NCI-H774 (cell line): ENCODE data around the gene FNBP1L.

ENCODE experiments used
- DNase-seq: peaks from one replicate; lab custom pipeline; 2025; lab: John Stamatoyannopoulos, UW

FNBP1L gene

DNA sequence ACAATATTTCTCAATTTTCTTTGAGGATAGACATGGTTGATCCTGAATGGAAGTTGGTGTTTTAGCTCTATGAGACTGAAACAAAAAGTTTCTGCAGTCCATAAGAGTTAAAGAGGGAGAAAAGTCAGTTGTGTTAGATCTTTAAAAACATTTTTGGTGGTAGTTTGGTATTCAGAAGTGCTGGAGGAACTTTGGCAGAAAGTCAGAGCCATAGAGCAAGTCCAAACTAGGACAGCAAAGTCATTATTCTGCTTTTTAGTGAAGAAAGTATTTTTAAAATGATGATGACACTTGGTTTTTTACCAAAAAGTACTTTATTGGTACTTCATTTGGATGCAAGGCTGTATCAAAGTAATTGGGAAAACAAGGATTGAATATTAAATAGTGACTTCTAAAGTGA, 41.8 kb downstream of the FNBP1L start:
- DNase-seq: no peak

DNA sequence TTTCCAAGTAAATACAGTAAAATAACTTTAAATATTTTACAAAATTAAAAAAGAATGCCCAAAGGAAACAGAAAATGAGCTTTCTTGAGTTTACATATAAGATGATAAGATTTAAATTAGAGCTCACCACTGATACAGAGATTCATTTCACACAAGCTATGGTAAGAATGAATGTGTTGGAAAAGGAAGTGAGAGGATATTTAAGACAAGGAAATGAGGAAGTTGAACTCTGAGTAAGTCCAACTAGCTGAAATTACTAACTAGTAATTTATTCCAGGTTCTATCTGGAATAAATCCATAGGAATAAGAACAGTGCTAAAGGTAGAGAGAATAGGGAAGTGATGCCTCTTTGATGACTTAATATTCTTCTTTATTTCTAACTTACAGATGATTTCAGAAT, 42.4 kb downstream of the FNBP1L start:
- DNase-seq: no peak

DNA sequence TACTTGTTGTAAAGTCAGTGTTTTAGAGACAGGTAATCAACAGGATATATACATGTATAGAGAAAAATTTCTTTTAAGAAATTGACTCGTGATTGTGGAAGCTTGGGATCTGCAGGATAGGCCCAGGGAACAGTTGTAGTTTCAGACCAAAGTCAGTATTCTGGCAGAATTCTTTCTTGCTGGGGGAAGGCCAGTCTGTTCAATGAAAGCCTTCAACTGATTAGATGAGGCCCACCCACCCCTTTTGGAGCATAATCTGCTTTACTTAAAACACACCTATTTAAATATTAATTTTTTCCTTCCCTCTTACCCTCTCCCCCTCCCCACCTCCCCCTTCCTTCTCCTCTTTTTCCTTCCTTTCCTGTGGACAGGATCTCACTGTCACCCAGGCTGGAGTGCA, 48.0 kb downstream of the FNBP1L start:
- no peak for DNase-seq

DNA sequence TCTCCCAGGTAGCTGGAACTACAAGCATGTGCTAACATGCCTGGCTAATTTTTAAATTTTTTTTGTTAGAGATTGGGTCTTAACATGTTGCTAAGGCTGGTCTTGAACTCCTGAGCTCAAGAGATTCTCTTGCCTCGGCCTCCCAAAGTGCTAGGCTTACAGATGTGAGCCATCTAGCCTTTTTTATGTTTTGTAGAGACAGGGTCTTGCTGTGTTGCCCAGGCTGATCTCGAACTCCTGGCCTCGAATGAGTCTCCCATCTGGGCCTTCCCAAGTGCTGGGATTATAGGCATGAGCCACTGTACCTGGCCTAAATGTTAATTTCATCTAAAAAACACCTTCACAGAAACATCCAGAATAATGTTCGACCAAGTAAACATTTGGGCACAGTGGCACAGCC, 48.6 kb downstream of the FNBP1L start:
- DNase-seq: no peak

DNA sequence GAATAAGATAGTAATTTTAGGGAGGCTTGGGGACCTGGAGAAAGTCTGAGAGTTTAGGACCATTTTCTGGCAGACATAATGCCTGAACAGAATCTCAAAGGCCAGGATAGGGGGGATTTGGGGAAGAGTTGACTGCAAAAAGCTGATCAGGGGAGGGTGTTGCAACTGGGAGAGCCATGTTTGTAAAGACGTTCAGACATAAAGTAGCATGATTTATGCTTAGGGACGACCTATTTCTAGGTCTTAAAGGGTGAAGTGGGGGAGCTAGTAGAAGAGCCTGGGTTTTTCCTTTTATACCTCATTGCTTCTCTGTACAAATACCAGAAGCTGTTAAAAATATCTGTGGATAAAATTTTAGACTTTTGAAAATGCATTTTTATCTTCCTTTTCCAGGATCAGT, 51.2 kb downstream of the FNBP1L start:
- DNase-seq: no peak

DNA sequence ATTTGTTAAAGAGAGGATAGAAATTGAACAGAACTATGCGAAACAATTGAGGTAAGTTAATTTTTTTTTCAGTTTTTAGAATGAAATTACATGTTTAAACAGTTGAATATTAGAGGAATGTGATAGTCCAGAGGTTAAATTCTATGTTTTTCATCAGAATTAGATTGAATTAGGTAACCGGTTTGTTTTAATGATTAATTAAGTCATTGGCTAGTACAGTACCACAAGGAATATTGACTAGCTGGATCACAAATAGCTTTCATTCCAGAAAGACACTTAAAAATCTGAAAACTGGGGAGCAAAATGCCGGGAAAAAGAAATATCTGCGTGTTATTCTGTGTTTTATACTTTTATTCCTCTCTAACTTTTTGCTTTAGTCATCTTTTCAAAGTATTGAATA, 51.6 kb downstream of the FNBP1L start:
- DNase-seq: no peak

DNA sequence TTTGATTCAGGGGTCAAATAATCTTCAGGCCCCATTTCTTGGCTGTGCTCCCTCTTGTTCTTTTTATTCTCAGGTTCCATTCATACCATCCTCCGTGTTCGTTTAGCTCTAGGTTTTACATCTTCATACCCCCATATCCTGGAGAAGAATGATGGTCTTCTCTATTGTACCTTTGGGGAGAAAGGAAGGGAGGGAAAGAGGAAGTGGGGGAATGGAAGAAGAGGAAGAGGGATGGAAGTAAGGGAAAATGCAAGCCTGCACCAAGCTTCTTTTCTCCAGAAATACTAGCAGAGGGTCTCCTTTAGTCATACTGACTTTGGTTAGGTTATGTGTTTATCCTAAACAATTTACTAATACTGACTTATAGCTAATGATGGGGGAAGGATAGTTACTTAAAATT, 52.4 kb downstream of the FNBP1L start:
- no peak for DNase-seq

DNA sequence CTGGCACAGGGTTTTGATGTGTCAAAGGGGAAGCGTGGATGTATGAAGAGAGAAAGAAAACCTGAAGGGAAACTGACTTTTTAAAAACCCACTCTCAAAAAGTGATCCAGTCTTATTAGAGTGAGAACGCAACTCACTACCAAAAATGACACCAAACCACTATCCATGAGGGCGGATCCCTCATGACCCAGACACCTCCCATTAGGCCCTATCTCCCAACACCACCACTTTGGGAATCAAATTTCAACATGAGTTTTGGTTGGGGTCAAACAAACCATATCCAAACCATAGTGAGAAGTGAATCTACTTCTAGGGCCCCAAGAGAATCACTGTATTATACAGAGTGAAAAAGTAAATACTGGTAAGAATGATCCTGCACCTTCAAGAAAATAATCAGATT, 53.5 kb downstream of the FNBP1L start:
- no peak for DNase-seq

DNA sequence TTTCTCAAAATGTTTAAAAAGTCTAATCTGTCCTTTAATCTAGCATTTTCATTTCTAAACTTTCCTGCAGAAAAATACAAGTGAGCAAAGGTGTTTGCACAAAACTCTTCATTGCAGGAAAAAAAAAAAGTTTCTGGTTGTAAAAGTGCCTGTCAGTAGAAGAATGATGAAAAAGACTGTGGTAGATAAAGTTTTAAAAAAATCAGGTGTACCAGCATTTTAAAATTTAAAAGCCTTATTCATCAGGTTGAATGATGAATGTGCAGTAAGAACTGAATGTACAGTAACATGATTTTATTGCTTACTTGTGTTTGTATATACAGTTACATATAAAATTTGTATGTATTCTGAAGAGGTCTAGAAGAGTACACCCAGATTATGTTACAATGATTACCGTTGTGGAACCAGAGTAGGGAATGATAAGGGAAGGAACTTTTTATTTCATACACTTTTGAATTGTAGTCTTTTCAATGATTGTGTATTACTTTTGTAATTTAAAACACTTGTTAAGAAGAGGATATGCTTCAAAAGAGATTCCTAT, 54.0 kb downstream of the FNBP1L start:
- no peak for DNase-seq

DNA sequence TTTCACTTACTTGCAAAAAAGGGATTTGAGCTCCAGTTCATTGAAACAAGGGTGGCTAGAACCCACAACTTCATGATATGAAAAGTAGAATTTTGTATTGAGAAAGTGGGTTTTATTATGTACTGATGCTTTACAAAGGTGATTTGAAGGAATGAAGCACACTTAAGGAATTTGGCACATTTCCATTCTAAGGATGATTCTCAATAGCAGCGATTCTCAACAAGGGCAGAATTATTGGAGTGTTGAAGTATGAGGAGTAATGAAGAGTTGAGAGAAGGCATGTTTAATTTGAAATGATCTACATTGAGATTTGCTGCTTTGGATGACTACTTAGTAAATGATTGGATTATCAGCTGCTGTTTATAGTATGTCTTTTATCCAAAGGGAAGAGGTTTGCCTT, 54.7 kb downstream of the FNBP1L start:
- no peak for DNase-seq

DNA sequence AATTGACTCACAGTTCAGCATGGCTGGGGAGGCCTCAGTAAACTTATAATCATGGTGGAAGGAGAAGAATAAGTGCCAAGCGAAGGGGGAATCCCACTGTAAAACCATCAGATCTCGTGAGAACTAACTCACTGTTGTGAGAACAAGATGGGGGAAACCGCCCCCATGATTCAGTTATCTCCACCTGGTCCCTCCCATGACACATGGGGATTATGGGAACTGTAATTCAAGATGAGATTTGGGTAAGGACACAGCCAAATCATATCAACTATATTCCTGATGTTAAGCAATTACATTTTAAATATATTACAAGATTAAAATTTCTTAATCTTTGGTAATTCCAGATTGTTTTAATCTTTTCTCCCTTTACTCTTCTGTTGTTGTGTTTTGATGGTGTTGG, 55.2 kb downstream of the FNBP1L start:
- DNase-seq: no peak

DNA sequence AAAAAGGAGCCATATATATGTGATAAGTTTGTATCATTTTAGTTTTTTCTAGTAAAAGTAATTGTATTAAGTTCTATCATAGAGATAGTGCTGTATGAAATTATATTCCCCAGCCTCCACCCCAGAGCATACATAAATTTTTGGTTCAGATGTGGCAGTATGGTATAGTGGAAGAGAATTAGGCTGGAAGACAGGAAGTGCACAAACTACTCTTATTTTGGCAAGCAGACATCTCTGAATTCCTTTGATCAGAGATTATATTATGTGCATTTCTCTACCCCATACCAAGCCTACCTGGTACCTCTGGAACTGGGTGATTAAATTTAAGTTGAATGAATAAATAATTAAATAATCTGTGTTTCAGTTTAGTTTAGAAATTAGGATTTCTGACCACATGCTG, 55.9 kb downstream of the FNBP1L start:
- DNase-seq: no peak

DNA sequence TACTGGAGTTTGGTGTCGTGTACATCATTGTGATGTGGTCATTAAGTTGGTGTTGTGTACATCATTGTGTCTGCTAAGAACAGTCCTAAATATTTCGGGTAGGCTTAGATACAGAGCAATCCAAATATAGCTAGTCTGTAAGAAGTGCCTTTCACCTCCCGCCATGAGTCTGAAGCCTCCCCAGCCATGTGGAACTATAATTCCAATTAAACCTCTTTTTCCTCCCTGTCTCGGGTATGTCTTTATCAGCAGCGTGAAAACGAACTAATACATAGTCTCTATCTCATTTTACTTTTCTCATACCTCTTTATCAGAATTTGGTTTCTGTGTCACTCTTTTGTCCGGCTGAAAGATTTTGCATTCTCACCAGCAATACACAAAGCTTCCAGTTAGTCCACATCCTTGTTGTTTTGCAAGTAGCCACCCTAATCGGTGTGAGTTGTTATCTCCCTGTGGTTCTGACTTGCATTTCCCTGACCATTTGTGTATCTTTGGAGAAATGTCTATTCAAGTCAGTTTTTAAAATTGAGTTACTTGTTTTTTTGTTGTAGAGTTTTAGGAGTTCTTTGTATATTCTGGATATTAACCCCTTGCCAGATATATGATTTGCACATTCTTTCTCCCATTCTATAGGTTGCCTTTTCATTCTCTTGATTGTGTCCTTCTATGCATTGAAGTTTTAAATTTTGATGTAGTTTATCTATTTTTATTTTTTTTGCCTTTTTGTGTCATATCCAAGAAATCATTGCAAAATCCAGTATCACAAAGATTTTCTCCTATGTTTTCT, 56.5 kb downstream of the FNBP1L start:
- no peak for DNase-seq

DNA sequence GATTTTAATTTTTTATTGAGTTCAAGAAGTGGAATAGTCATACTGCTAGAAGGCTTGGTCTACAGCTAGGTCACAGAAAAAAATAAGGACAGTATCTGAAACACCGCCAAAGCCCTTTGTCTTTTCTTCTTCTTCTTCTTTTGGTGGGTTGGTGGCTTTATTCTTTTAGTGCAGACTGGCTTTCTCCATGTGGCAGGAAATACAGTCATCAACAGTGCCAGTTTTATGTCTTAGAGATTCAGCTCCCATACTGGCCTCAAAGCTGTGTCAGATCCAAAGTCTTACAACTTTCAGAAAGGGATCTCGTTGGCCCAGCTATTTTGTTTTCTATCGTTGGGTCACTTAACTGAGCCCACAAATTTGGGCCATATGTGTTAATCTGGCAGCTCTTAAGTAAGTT, 58.2 kb downstream of the FNBP1L start:
- DNase-seq: no peak

DNA sequence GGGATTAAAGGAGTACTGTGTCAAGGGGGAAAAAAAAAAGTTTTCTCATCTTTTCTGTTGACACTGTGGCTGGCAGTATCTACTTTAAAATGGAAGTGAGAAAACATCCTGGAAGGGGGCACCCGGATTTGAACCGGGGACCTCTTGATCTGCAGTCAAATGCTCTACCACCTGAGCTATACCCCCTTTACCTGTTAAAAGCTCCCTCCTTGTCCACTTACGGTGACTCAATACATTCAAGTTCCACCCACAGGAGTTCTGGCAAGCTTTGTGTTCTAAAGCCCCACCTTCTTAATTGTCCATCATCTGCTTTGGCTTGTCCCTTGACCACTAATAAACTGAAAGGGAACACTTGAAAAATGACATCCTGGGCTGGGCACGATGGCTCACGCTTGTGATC, 68.2 kb downstream of the FNBP1L start:
- no peak for DNase-seq

DNA sequence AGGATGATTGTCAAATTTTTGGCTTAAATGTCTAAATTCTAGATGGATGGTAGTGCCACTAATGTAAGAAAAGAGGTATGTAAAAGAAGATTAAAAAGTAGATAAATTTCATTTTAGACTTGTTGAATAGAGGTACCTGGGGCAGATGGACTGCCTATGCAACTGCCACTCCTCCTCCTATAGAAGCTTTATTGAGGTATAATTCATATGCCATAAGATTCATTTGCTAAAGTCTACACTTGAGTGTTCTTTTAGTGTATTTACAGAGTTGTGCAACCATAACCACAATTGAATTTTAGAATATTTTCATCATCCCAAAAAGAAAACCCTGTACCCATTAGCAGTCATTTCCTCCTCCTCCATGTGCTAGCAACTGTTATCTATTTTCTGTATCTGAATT, 70.6 kb downstream of the FNBP1L start:
- no peak for DNase-seq

DNA sequence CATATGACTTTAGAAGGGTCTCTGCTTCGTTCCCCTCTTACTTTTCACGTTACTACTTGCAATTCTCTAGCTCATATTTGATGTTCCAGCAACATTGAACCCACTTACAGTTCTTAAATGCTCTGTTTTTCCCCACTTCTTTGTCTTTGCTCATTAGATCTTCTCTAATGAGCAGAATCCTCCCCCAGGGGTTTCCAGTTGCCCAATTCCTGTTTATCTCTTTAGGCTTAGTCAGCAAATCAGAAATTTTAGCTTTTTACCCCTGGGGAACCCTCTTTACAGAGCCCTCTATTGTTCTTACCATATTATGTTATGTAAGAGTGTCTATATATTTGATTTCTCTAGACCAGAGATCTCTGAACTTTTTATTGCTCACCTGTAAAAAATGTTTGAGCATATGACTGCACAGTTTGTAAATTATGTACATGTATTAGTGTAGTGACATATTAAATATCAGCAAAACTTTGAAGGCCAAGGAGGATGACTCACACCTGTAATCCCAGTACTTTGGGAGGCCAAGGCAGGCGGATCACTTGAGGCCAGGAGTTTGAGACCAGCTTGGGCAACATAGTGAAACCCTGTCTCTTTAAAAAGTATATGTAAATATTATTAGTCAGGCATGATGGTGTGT, 71.4 kb downstream of the FNBP1L start:
- no peak for DNase-seq

DNA sequence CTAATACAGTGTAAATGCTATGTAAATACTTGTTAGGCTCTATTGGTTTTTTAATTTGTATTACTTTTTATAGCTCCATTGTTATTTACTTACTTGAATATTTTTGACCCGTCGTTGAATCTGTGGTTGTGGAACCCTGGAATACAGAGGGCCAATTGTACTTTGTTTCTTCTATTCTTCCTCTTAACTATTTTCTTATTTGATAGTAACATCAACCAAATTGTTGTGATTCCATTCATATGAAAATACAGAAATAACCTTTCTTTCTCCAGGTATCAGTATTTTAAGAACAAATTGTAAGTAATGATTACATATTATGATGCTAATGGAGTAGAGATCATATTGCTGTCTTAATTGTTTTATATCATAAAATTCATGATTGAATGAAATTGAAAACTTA, 73.7 kb downstream of the FNBP1L start:
- no peak for DNase-seq

DNA sequence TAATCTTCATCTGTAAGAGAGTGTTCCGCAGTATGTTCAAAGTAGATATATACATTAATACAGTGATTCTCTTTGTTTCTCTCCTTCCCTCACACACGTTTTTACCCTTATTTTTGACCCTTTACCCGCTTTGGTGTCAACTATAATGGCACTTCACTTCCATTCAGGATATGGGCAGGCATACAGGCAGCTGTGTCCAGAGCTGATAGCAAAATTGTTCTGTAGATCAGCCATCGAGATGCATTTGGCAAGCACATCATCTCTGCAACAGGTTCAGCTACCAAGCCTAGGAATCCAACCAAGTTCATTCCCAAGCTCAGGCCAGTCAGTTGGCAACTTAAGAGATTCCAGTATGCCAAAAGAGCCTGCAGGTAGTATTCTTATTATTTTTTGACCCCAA, 74.8 kb downstream of the FNBP1L start:
- DNase-seq: no peak

DNA sequence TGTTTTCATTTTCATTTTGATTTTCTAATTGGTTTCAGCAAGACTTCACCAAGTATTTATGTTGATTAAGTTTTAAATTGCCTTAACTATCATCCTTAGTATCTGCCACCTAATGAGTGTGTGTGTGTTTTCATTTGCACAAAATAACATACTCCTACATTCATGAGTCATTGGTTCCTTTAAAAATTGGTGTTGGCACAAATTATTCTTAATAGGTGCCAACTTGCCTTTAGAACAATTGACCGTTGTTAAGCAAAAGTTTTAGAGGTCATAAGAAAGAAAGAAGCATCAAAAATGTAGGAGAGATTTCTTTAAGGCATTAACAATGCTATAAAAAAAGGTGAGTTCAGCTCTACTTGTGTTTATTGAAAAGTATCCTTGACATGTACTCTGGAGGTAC, 77.5 kb downstream of the FNBP1L start:
- no peak for DNase-seq

DNA sequence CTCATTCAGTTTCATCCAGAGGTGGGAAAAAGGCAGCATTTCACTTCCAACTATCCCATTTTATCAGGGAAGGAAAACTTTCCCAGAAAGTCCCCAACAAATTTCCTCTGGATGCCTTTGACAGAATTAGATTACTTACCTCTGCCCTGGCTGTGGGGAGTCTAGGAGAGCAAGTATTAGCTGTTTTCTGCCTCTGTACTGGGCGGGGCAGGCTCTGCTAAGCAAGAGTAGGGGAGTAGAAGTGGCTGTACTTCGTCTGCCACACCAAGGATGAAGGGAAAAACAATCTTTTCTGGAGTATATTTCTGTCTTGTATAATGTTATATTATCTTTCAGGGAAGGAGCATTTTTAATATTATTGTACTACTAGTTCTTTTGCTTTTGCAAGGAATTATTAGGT, 78.5 kb downstream of the FNBP1L start:
- no peak for DNase-seq

DNA sequence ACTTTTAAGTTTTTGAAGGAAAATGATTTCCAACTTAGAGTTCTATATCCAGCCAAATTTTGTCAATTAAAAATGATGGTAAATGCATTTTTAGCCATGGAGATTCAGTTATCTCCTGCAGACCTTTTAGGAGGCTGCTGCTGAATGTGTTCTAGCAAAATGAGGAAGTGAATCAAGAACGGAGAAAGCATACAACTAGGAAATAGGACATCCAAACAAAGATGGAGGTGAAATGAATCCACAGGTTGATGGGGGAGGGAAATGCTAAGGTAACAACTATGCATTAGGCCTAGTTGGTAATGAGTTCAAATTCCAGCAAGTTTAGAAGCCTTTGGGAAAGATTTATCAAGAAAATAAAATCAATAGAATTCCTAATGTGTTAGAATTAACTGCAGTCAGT, 80.5 kb downstream of the FNBP1L start:
- no peak for DNase-seq

DNA sequence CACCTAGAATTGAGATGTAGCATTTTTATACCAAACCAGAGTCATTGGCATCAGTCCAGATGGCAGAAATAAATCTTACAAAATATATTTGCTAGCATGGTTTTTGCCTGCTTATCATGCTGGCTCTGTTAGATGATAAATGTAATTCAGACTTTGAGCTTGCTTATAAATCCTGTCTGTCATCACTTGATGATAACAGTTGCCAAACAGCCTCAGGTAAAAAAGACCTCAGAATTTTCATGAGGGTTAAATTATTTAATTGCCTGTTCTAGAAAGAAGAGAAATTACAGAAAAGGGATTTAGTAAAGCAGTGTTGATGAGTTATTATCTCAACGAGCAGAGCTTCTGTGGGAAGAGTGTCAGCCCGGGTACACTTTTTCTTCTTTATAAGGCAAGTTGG, 83.3 kb downstream of the FNBP1L start:
- no peak for DNase-seq
